Heart right ventricle (tissue), 16 donors: Measurements from ENCODE around the gene PGS1. TPM values are rescaled to one million over a fixed set of nuclear protein-coding genes. Genes with fewer than 3 reads are reported as not detected.

Experiments used
- ATAC-seq, 8 donors: fragments of 200-7000 bp; cut with Tn5 transposase; one replicate each; pipeline ENCODE4 v1.9.1; 2020; ENCODE audit warnings: mild to moderate bottlenecking in 8 of 8, moderate library complexity in 8 of 8, moderate number of reproducible peaks in 1 of 8
- DNase-seq, 2 donors: peaks; one replicate each; pipeline ENCODE4 v3.0.0-alpha.2; 2020
- H3K27ac ChIP-seq, 10 donors: fragments of 200-600 bp; sonication (generic) in 2 of 10; one replicate each; pipeline versions ENCODE4 v1.5.0 to v1.8.0; 2020 to 2022; ENCODE audit warnings: mild to moderate bottlenecking in 3 of 10
- H3K27me3 ChIP-seq, 7 donors: fragments of 200-600 bp; one replicate each; pipeline ENCODE4 v1.8.0; 2021 to 2022; ENCODE audit warnings: mild to moderate bottlenecking in 2 of 7
- H3K36me3 ChIP-seq, 9 donors: fragments of 200-600 bp; sonication (generic) in 1 of 9; one replicate each; pipeline versions ENCODE4 v1.5.0 to v1.8.0; 2020 to 2022; ENCODE audit warnings: mild to moderate bottlenecking in 2 of 9
- H3K4me1 ChIP-seq, 9 donors: fragments of 200-600 bp; sonication (generic) in 1 of 9; one replicate each; pipeline versions ENCODE4 v1.5.0 to v1.8.0; 2020 to 2022; ENCODE audit warnings: mild to moderate bottlenecking in 4 of 9
- H3K4me3 ChIP-seq, 10 donors: fragments of 200-600 bp; sonication (generic) in 2 of 10; one replicate each; pipeline versions ENCODE4 v1.5.0 to v1.8.0; 2020 to 2022; ENCODE audit warnings: mild to moderate bottlenecking in 7 of 10, moderate library complexity in 2 of 10
- H3K9me3 ChIP-seq, 11 donors: fragments of 200-600 bp in 10 of 11; sonication (generic) in 2 of 11; one replicate each; pipeline versions ENCODE4 v1.5.0 to v1.8.0; 2013 to 2022; ENCODE audit warnings: mild to moderate bottlenecking in 2 of 11, control low read depth in 1 of 11, moderate library complexity in 1 of 11
- WGBS, 2 donors: extraction: QIAGEN DNeasy Blood & Tissue Kit; methylation state at CpG; one replicate each; pipeline ENCODE4 v1.1.7; 2013; ENCODE audit warnings: inconsistent platforms in 1 of 2; 5-methylcytosine and 5-hydroxymethylcytosine counted together
- intact Hi-C, 10 donors: fragments of 100-400 bp; cut with DNase I; formaldehyde crosslinking; loops; one replicate each; pipeline versions ENCODE4 v1.11.1 to v1.14.2; 2022
- polyA plus RNA-seq, 2 donors: library from polyadenylated mRNA; stranded (reverse); fragments of 200-250 nt; gene quantifications; one replicate each; pipeline ENCODE4 v1.2.3, GENCODE V29; 2013
- total RNA-seq, 10 donors: library from RNA; stranded (reverse); fragmentation: NEBNext Ultra II Directional in 3 of 10; extraction: Animal tissue kit (Norgen Biotek cat#: 25700) in 3 of 10; gene quantifications; one replicate each; pipeline versions ENCODE4 v1.2.1 to v1.2.4, GENCODE V29; 2021 to 2023
- TF ChIP-seq, protein P1 (sequence below), 9 donors: fragments of 200-600 bp; sonication (generic) in 2 of 9; IDR thresholded peaks; one replicate each; pipeline versions ENCODE4 v1.5.0 to v1.8.0; 2021 to 2022; ENCODE audit warnings: antibody characterized with exemption in 9 of 9, mild to moderate bottlenecking in 5 of 9, moderate library complexity in 1 of 9
- donor health status: Arrhythmogenic right ventricular cardiomyopathy.
- donor health status: ischemic (EF 13 %, LVEDD 7.1; RV severe dilation, severe dysfunction).
- donor health status: healthy with polysubstance abuse.
- donor health status: DM: no; HTN: yes; CAD: no.
- donor health status: DM: no; HTN: no; CAD: no.
- donor health status: ischemic (EF 25% LVEDD 6.9; RV normal size, moderate dysfunction).
- donor health status: ischemic (EF 25% LVEDD 5.7; RV mildly dilated, moderate dysfunction).
- donor health status: healthy.
- donor health status: DM: yes; HTN: yes; CAD: no.
- donor health status: Ischemic cardiomyopathy.
- donor health status: ischemic (EF 35%, LVEDD 5.7; RV mildly dilated, moderate dysfunction).
- donor health status: nonischemic (EF 11% LVEDD 7.7; RV severe dilation, severe dysfunction).
- donor health status: DM: yes; HTN: yes; CAD: no.
- donor health status: PGD.
- donor health status: ischemic (EF 29% LVEDD 5.4; RV normal size, mild dysfunction).
- donor health status: nonischemic (EF 23%, LVEDD 6.1; RV moderate dilation, normal function).

PGS1 gene
- total and polyA plus RNA-seq, 12 donors: 14.7 to 28.4 (median 18.2) TPM

GRCh38 chr17:78421534-78422266, 43.3 kb downstream of the PGS1 start:
- Histone ChIP-seq H3K27me3 (no peaks in the 10 kb centered on the region), H3K4me3 (no peak overlapping the region), H3K27ac (peak overlapping the region in 6 of 10 donors; percentile 25 to 98 (median 54)), H3K4me1 (peaks cover 20 to 62% (median 51%) of the 10 kb centered on the region in 9 donors), H3K36me3 (peaks cover 0 to 89% (median 30%) of the 10 kb centered on the region in 9 donors), H3K9me3 (no peaks in the 10 kb centered on the region)
- ATAC-seq (peak; percentile 60 to 81 (median 74)), DNase-seq (peak; percentile 76 to 80)
- intact Hi-C loops: loop anchor here (1.0 to 5.0 kb wide), 14 partner anchors 59 to 309 kb away; partner anchors contain the start of gene SOCS3 (in 9 of the 10)
- TF ChIP-seq, protein P1, sequence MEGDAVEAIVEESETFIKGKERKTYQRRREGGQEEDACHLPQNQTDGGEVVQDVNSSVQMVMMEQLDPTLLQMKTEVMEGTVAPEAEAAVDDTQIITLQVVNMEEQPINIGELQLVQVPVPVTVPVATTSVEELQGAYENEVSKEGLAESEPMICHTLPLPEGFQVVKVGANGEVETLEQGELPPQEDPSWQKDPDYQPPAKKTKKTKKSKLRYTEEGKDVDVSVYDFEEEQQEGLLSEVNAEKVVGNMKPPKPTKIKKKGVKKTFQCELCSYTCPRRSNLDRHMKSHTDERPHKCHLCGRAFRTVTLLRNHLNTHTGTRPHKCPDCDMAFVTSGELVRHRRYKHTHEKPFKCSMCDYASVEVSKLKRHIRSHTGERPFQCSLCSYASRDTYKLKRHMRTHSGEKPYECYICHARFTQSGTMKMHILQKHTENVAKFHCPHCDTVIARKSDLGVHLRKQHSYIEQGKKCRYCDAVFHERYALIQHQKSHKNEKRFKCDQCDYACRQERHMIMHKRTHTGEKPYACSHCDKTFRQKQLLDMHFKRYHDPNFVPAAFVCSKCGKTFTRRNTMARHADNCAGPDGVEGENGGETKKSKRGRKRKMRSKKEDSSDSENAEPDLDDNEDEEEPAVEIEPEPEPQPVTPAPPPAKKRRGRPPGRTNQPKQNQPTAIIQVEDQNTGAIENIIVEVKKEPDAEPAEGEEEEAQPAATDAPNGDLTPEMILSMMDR (IDR thresholded peaks at IDR 0.05): peak; percentile 98 to 100 (median 99)
- WGBS, 2 donors: 69 to 74% methylated on average over 24 of the region's 24 CpGs

GRCh38 chr17:78422267-78422605, 43.8 kb downstream of the PGS1 start:
- WGBS, 2 donors: 73 to 76% methylated on average over 8 of the region's 8 CpGs
- H3K4me3 ChIP-seq: no peak overlapping the region
- peak overlapping the region in 2 of 10 donors; percentile 17 to 32 for H3K27ac ChIP-seq
- intact Hi-C loops: loop anchor here (1.0 to 5.0 kb wide), 12 partner anchors 60 to 310 kb away; partner anchors contain the start of gene SOCS3 (in 6 of the 10)
- TF ChIP-seq, protein P1 (IDR thresholded peaks at IDR 0.05): peak in 2 of 9 donors; percentile 2 to 5
- no peaks in the 10 kb centered on the region for H3K9me3 ChIP-seq
- H3K4me1 ChIP-seq: peaks cover 19 to 57% (median 46%) of the 10 kb centered on the region in 9 donors
- H3K27me3 ChIP-seq: no peaks in the 10 kb centered on the region
- peaks cover 0 to 92% (median 30%) of the 10 kb centered on the region in 9 donors for H3K36me3 ChIP-seq
- no peak for ATAC-seq
- DNase-seq: no peak

- peaks cover 0 to 94% (median 30%) of the 10 kb centered on the region in 9 donors for H3K36me3 ChIP-seq
- DNase-seq (no peak), ATAC-seq (no peak)
- no peaks in the 10 kb centered on the region for H3K9me3 ChIP-seq
- H3K27ac ChIP-seq: no peak overlapping the region
- intact Hi-C loops: loop anchor here (1.0 to 5.0 kb wide), 12 partner anchors 61 to 311 kb away; partner anchors contain the start of gene SOCS3 (in 6 of the 10)
- H3K27me3 ChIP-seq: no peaks in the 10 kb centered on the region
- WGBS, 2 donors: 88 to 94% methylated on average over 20 of the region's 20 CpGs
- peaks cover 15 to 49% (median 38%) of the 10 kb centered on the region in 9 donors for H3K4me1 ChIP-seq
- TF ChIP-seq, protein P1 (IDR thresholded peaks at IDR 0.05): no peak
- H3K4me3 ChIP-seq: no peak overlapping the region
These were observed 44.6 kb downstream of the PGS1 start for GRCh38 chr17:78422872-78423588.

- intact Hi-C loops: loop anchor here (2.0 to 5.0 kb wide), 9 partner anchors 62 to 312 kb away; partner anchors contain the start of gene SOCS3 (in 5 of the 10)
- H3K4me1 ChIP-seq: peaks cover 15 to 38% (median 28%) of the 10 kb centered on the region in 9 donors
- DNase-seq (no peak), ATAC-seq (no peak)
- no peaks in the 10 kb centered on the region for H3K9me3 ChIP-seq
- H3K4me3 ChIP-seq: no peak overlapping the region
- H3K27me3 ChIP-seq: no peaks in the 10 kb centered on the region
- H3K27ac ChIP-seq: no peak overlapping the region
- WGBS, 2 donors: 75 to 83% methylated on average over 18 of the region's 18 CpGs
- TF ChIP-seq, protein P1 (IDR thresholded peaks at IDR 0.05): no peak
- peaks cover 0 to 98% (median 30%) of the 10 kb centered on the region in 9 donors for H3K36me3 ChIP-seq
These were observed 45.7 kb downstream of the PGS1 start for GRCh38 chr17:78423961-78424675.
